ENCODE measurements around the gene CENPP.

CENPP gene

DNA sequence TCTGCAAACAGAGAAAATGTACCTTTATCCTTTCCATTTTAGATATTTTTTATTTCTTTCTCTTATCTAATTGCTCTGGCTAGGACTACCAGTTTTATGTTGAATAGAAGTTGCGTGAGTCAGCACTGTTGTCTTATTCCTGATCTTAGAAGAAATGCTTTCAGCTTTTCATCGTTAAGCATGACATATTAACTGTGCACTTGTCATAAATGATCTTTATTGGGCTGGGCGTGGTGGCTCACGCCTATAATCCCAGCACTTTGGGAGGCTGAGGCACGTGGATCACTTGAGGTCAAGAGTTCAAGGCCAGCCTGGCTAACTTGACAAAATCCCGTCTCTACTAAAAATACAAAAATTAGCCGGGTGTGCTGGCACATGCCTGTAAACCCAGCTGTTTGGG lies 218.2 kb downstream of the CENPP start:
- Histone ChIP-seq H3K4me1 (ENCODE audit: low read length) (no peaks in the 10 kb centered on the region), H3K9ac (ENCODE audit: low read length) (no peak overlapping the region), H3K27me3 (replicated peaks; ENCODE audit: insufficient read depth, low read length) (no peaks in the 10 kb centered on the region), H3K4me3 (ENCODE audit: low read length) (no peak overlapping the region), H3F3A (ENCODE audit: insufficient read depth, low read length) (no peaks in the 10 kb centered on the region), H3K9me2 (replicated peaks; ENCODE audit: insufficient read depth, low read length) (no peaks in the 10 kb centered on the region), H3K9me3 (replicated peaks; ENCODE audit: insufficient read depth, low read length) (no peaks in the 10 kb centered on the region), H3K27ac (ENCODE audit: low read length) (no peak overlapping the region), H3K79me2 (ENCODE audit: low read length) (no peaks in the 10 kb centered on the region), H2AFZ (ENCODE audit: low read length) (no peak overlapping the region), H3K4me2 (ENCODE audit: low read depth, low read length) (no peak overlapping the region), H4K20me1 (ENCODE audit: insufficient read depth, low read length) (no peaks in the 10 kb centered on the region), H3K36me3 (replicated peaks; ENCODE audit: insufficient read depth, low read length) (no peaks in the 10 kb centered on the region)
- no peak for DNase-seq
- TF ChIP-seq, protein P1, sequence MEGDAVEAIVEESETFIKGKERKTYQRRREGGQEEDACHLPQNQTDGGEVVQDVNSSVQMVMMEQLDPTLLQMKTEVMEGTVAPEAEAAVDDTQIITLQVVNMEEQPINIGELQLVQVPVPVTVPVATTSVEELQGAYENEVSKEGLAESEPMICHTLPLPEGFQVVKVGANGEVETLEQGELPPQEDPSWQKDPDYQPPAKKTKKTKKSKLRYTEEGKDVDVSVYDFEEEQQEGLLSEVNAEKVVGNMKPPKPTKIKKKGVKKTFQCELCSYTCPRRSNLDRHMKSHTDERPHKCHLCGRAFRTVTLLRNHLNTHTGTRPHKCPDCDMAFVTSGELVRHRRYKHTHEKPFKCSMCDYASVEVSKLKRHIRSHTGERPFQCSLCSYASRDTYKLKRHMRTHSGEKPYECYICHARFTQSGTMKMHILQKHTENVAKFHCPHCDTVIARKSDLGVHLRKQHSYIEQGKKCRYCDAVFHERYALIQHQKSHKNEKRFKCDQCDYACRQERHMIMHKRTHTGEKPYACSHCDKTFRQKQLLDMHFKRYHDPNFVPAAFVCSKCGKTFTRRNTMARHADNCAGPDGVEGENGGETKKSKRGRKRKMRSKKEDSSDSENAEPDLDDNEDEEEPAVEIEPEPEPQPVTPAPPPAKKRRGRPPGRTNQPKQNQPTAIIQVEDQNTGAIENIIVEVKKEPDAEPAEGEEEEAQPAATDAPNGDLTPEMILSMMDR (IDR thresholded peaks at IDR 0.05; ENCODE audit: low read length): no peak
- TF ChIP-seq EZH2phosphoT487 (IDR thresholded peaks at IDR 0.05; ENCODE audit: low read length) (no peak), EZH2 (optimal IDR thresholded peaks at IDR 0.05; ENCODE audit: low read depth, low read length) (no peak)

DNA sequence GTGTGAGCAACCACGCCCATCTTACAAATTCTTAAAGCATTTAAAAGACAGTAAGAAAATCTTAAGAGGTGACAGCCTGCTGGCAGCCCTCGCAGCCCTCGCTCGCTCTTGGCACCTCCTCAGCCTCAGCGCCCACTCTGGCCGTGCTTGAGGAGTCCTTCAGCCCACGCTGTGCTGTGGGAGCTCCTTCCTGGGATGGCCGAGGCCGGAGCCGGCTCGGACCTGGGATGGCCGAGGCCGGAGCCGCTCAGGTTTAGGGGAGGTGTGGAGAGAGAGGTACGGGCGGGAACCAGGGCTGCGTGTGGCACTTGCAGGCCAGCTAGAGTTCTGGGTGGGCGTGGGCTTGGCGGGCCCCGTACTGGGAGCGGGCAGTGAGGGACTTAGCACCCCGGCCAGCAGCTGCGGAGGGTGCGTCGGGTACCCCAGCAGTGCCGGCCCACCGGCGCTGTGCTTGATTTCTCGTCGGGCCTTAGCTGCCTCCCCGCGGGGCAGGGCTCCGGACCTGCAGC lies 219.3 kb downstream of the CENPP start:
- TF ChIP-seq EZH2phosphoT487 (IDR thresholded peaks at IDR 0.05; ENCODE audit: low read length) (no peak), EZH2 (optimal IDR thresholded peaks at IDR 0.05; ENCODE audit: low read depth, low read length) (no peak)
- TF ChIP-seq, protein P1 (IDR thresholded peaks at IDR 0.05; ENCODE audit: low read length): no peak
- DNase-seq: no peak
- H3F3A ChIP-seq (ENCODE audit: insufficient read depth, low read length): no peaks in the 10 kb centered on the region
- H3K9me2 ChIP-seq (replicated peaks; ENCODE audit: insufficient read depth, low read length): no peaks in the 10 kb centered on the region
- no peak overlapping the region for H3K4me2 ChIP-seq (ENCODE audit: low read depth, low read length)
- no peaks in the 10 kb centered on the region for H4K20me1 ChIP-seq (ENCODE audit: insufficient read depth, low read length)
- no peak overlapping the region for H3K9ac ChIP-seq (ENCODE audit: low read length)
- H3K9me3 ChIP-seq (replicated peaks; ENCODE audit: insufficient read depth, low read length): no peaks in the 10 kb centered on the region
- H3K36me3 ChIP-seq (replicated peaks; ENCODE audit: insufficient read depth, low read length): no peaks in the 10 kb centered on the region
- H3K4me1 ChIP-seq (ENCODE audit: low read length): no peaks in the 10 kb centered on the region
- no peak overlapping the region for H2AFZ ChIP-seq (ENCODE audit: low read length)
- no peaks in the 10 kb centered on the region for H3K79me2 ChIP-seq (ENCODE audit: low read length)
- no peaks in the 10 kb centered on the region for H3K27me3 ChIP-seq (replicated peaks; ENCODE audit: insufficient read depth, low read length)
- no peak overlapping the region for H3K27ac ChIP-seq (ENCODE audit: low read length)
- no peak overlapping the region for H3K4me3 ChIP-seq (ENCODE audit: low read length)

DNA sequence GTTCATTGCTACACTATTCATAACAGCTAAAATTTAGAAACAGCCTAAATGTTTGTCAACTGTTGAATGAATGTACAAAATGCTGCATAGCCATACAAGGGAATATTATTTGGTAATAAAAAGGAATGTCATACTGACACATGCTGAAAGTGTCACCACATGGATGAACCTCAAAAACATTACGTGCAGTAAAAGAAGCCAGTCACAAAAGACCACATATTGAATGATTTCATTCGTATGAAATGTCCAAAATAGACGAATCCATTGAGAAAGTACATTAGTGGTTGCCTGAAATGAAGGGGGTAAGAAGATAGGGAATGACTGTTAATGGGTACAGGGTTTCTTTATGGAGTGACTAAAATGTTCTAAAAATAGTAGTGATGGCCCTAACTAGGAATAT lies 221.6 kb downstream of the CENPP start:
- TF ChIP-seq EZH2 (optimal IDR thresholded peaks at IDR 0.05; ENCODE audit: low read depth, low read length) (no peak), EZH2phosphoT487 (IDR thresholded peaks at IDR 0.05; ENCODE audit: low read length) (no peak)
- TF ChIP-seq, protein P1 (IDR thresholded peaks at IDR 0.05; ENCODE audit: low read length): no peak
- no peaks in the 10 kb centered on the region for H4K20me1 ChIP-seq (ENCODE audit: insufficient read depth, low read length)
- H3K27ac ChIP-seq (ENCODE audit: low read length): no peak overlapping the region
- no peaks in the 10 kb centered on the region for H3F3A ChIP-seq (ENCODE audit: insufficient read depth, low read length)
- no peak overlapping the region for H2AFZ ChIP-seq (ENCODE audit: low read length)
- H3K4me2 ChIP-seq (ENCODE audit: low read depth, low read length): no peak overlapping the region
- no peaks in the 10 kb centered on the region for H3K27me3 ChIP-seq (replicated peaks; ENCODE audit: insufficient read depth, low read length)
- H3K79me2 ChIP-seq (ENCODE audit: low read length): no peaks in the 10 kb centered on the region
- H3K36me3 ChIP-seq (replicated peaks; ENCODE audit: insufficient read depth, low read length): no peaks in the 10 kb centered on the region
- DNase-seq: no peak
- H3K4me3 ChIP-seq (ENCODE audit: low read length): no peak overlapping the region
- H3K9me2 ChIP-seq (replicated peaks; ENCODE audit: insufficient read depth, low read length): no peaks in the 10 kb centered on the region
- H3K9me3 ChIP-seq (replicated peaks; ENCODE audit: insufficient read depth, low read length): no peaks in the 10 kb centered on the region
- no peaks in the 10 kb centered on the region for H3K4me1 ChIP-seq (ENCODE audit: low read length)
- no peak overlapping the region for H3K9ac ChIP-seq (ENCODE audit: low read length)

Data from MM.1S (cell line).